Measurements from ENCODE around the gene PDSS1.
"Not testable (repeated sequence)": the region's sequence is repeated elsewhere in the genome, so short reads cannot be mapped to it uniquely, and the experiment has no call there.

The PDSS1 gene

DNA sequence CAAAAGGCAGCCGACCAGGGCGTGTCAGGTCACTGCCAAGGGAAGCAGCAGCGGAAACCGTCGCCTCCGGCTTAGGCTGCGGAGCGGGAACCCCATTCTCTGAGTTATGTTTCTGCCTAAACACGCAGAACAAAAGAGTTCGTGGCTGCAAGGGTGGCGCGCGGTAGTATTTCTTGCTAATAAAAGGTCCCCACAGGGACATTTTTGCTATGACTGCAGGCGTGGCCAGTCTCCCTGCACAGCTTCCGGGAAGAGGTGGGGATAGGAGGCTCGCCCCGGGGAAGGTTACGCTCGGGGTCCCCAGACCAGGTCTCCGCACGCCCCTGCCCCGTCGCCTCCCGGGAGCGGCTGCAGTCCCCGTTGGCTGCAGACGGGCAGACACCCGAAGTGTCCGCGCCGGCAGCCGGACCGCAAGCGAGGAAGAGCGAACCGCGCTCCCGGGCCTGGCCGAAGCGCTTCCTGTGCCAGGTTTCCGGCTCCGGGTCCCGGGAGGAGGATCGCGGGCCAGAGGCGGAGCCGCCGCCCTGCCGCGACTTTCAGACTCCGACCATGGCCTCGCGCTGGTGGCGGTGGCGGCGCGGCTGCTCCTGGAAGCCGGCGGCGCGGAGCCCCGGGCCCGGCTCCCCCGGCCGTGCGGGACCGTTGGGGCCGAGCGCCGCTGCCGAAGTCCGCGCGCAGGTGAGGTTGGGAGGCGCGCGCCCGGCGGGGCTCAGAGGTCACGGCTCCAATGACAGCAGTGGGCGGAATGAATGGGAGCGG lies at the start of gene PDSS1:
TSS of gene PDSS1 (plus strand) at position 539 of the 759 bp plus-strand sequence. CDS start at position 550, 11 bp downstream.
- DNase-seq, result no peak

GRCh38 chr10:26648245-26648636 lies 49.3 kb upstream of the PDSS1 start:
- not testable (repeated sequence) for DNase-seq

- DNase-seq, result no peak
These were observed 47.1 kb upstream of the PDSS1 start for GRCh38 chr10:26650406-26650805.

DNA sequence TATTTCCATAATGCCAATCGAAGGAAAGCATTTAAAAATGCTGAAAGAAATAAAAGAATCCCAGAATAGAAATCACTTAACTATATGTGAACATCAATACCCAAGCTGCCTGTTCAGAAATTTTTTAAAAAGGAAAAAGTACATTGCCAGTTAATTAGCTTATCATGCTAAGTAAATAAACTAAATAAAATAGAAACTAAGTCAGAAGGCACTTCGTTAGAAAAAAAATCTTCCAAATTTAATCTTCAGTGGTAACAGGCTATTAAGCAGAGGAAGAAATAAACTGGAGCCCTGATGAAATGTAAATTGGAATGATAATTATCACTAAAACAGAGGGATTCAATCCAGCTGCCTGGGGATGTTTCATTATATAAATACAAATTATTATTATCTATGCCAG lies 46.0 kb upstream of the PDSS1 start:
- not testable (repeated sequence) for DNase-seq

DNA sequence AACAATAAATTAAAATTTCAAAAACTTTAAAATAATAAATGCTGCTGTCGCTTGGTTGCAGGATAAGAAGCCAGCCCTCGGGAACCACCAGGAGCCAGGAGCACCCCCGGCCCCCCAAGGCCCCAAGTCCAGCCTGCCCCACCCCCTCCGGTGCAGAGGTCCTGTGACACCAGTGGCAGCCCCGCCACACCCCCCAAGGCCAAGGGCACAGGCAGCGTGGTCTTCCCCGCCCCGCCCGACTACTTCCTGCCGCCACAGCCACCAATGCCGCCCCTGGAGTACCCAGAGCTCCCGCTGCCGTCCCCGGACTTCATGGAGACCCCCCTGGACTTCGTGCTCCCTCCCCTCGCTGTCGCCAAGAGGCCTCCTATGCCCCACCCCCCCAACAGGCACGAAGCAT lies 44.5 kb upstream of the PDSS1 start:
- DNase-seq, result no peak

DNA sequence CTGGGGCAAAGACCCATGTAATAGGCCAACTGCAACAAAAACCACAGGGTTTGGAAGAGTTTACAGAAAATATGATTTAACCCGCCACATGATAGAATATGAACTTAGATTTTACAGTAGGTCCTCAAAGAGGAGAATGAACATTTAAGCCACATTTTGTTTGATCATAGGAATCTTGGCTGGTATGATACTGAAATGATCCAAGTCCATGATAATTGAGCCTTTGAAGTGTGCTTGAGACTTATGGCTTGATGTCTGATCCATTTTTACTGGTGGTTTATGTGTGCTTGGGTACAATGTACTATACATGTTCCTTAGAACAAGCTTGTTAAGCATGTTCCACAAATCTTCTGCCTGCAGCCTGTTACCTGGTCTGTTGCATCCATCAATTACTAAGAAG lies 41.8 kb upstream of the PDSS1 start:
- DNase-seq, result no peak

DNA sequence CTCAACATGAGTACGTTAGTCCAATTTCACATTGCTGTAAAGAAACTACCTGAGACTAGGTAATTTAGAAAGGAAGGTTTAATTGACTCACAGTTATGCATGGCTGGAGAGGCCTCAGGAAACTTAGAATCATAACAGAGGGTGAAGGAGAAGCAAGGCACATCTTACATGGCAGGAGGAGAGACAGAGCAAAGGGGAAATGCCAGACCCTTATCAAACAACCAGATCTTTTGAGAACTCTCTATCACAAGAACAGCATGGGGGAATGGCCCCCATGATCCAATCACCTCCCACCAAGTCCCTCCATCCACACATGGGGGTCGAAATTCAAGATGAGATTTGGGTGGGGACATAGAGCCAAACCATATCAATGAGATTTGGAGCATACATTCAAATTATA lies 34.6 kb upstream of the PDSS1 start:
- no peak for DNase-seq

GRCh38 chr10:26665080-26666048 lies 32.1 kb upstream of the PDSS1 start:
- DNase-seq, result no peak

DNA sequence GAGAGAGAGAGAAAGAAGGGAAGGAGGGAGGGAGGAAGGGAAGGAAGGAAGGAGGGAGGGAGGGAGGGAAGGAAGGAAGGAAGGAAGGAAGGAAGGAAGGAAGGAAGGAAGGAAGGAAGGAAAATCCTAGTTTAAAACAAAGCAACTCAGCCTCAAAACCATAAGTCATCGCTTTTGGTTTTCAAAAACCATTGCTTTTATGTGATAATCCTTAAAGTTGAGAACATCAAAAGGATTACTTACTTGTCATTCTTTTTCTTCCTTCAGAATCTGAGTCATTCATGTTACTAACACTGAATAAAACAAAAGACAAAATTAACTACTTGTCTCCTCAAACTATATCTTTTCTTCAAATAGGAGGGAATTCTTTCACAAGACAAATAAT lies 21.6 kb upstream of the PDSS1 start:
- no peak for DNase-seq

GRCh38 chr10:26679588-26679987 lies 17.9 kb upstream of the PDSS1 start:
- DNase-seq, result no peak

- no peak for DNase-seq
These were observed 16.4 kb upstream of the PDSS1 start for GRCh38 chr10:26681076-26681475.

DNA sequence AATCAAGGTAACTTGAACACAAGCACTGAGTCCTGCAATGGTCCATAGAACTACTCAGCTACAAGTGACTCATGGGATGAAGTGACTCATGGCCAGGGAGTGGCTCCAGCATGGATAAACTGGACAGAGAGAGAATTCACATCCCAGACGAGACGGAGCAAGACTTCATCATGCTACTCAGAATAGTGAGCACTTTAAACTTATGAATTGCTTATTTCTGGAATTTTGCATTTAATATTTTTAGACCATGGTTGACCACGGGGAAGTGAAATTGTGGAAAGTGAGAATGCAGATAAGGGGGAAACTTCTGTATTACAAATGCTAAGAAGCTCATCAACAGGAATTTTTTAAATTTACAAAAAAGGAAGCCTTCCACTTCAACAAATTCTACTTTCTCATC lies 15.5 kb upstream of the PDSS1 start:
- not testable (repeated sequence) for DNase-seq

DNA sequence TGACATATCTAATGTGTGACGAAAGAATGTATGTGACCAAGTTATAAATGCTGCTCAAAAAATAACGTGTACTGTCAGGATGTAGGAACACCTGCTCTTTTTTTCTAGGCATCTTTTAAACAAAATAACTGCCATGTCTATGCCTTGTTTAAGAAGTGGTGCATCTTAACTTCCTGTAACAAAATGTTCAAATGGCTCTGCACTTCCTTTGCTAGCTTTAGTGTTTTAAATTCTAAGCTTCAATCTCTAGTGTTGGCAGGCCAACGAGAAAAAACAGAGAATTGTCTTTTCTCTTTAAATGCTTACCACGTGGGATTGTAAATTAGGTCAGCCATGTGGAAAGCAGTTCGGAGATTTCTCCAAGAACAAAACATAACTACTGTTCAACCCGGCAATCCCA lies 14.6 kb upstream of the PDSS1 start:
- DNase-seq, result no peak

DNA sequence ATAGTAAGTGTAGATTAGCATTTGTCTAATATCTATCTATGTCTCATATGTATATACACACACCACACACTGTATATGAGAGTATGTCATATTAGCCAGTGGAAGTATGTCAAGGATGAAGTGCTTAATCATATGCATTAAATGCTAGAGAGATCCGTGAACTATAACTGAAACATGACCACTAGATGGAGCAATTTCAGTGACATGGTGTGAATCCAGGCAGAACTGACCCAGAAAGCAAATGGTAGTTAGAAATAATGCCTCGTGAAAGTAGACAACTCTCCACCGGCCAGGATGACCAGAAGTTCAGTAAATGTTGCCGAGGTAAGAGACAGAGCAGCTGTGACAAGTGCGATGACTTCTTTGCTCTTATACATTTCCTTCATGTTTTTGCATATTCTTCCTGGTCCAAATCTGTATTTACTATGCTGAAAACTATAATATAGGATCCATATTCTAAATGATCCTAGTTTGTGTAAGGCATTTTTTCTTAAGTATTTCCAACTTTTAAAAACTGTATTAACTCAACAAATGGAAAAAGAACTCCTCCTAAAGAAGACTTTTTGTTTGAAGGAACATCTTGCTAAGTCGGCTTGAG lies 12.7 kb upstream of the PDSS1 start:
- DNase-seq, result peak; percentile 1

DNA sequence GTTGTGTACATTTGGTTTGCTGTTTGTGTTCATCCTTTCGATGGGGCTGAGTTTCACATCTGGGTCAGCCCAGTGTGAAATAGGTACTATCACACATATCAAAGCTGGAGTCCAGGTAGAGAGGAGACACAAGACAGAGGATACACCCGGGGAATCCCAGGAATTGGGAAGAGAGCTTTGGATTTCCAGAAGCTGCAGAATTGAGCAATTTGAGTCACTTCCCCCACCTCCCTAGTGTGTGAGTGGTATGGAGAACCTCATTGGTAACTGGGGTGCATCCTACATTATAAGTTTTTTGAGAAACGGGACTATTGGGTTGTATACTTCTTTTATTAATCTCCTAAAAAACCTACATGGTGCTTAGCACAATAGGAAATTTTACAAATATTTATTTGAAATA lies 12.1 kb upstream of the PDSS1 start:
- DNase-seq, result no peak

DNA sequence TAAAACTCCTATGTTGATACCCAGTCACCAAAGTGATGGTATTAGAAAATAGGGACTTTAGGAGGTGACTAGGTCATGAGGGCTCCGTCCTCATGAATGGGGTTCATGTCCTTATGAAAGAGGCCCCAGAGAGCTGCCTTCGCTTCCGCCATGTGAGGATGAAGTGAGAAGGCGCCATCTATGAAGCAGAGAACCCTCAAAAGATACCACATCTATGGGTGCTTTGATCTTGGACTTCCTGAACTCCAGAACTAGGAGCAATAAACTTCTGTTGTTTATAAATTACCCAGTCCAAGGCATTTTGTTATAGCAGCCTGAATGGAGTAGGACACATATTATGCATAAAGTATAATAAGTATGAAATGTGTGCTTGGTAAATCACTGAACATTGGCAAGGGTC lies 8.1 kb upstream of the PDSS1 start:
- DNase-seq, result no peak

- DNase-seq, result no peak
These were observed 6.6 kb upstream of the PDSS1 start for GRCh38 chr10:26690731-26691475.

- not testable (repeated sequence) for DNase-seq
These were observed 3.0 kb upstream of the PDSS1 start for GRCh38 chr10:26694536-26694935.

- no peak for DNase-seq
These were observed 727 bp upstream of the PDSS1 start for GRCh38 chr10:26696786-26697162.

GRCh38 chr10:26697922-26698608 lies 564 bp downstream of the PDSS1 start:
- DNase-seq, result no peak

- no peak for DNase-seq
These were observed 1.4 kb downstream of the PDSS1 start for GRCh38 chr10:26698909-26699308.

DNA sequence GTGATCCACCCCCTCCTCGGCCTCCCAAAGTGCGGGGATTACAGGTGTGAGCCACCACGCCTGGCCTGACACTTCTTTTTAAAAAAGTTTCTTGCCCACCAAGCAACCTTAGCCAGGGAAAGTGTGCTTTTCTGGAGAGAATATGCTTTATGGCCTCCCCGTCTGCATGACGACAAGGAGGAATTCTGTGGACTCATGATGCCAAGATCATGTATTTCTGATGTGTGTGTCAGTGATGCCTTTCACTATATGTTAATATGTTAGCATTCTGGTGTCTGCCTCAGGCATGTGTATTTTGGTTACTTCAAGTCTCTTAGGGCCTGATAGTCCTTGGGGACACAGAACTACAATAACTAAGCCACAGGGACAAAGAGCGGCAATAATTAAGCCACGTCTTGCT lies 2.1 kb downstream of the PDSS1 start:
- DNase-seq, result no peak

Data from NCI-H524 treated with DMSO at 0.1 percent for 48 hours (cell line).